GM12801 (cell line): ENCODE measurements around the gene ATP1A4.

Experiments
- CTCF ChIP-seq: IDR thresholded peaks from one replicate; pipeline ENCODE4 v1.5.1; 2011; ENCODE audit warnings: control low read depth; ENCODE audit not compliant: insufficient read length; ENCODE audit errors: extremely low read depth

The ATP1A4 gene

GRCh38 chr1:160130486-160130885 is 20.9 kb upstream of the ATP1A4 start:
- no peak for TF ChIP-seq CTCF

- TF ChIP-seq CTCF, result no peak
These were observed 20.5 kb upstream of the ATP1A4 start for GRCh38 chr1:160130939-160131338.

- TF ChIP-seq CTCF, result no peak
These were observed 19.4 kb upstream of the ATP1A4 start for GRCh38 chr1:160131803-160132565.

- no peak for TF ChIP-seq CTCF
These were observed 17.2 kb upstream of the ATP1A4 start for GRCh38 chr1:160133990-160134770.

- no peak for TF ChIP-seq CTCF
These were observed 16.4 kb upstream of the ATP1A4 start for GRCh38 chr1:160134791-160135572.

- TF ChIP-seq CTCF, result no peak
These were observed 15.1 kb upstream of the ATP1A4 start for GRCh38 chr1:160136121-160136925.
